HL-60/S4 treated with retinoic acid at 250 ng/mL for 4 days and 3 days (cell line): Measurements from ENCODE around the gene C20orf141.

ENCODE experiments used
- in situ Hi-C: fragments of 300-500 bp; cut with MboI; formaldehyde crosslinking; loops from 2 replicates; pipeline ENCODE4 v1.7.0; 2022; ENCODE audit warnings: low sequenced_read_pairs

Gene C20orf141

DNA sequence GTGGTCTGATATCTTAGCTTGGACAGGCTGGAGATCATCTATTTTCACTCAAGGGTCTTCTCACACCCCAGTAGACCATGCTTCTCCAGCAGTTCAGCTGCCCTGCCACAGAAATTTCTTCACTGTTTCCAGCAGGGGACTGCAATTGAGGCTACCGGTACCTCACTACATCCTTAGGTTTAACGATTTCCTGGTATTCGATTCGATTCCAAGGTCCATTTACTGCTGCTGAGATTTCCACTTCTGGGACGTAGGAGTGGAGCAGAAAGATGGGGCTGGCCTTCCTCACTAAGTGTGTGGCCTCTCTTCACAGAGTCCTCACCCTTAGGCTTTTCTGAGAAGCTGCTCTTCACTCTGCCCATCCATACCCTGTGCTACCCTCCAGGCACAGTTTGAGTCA, 31.9 kb downstream of the C20orf141 start:
- in situ Hi-C loops, result no loop called here

DNA sequence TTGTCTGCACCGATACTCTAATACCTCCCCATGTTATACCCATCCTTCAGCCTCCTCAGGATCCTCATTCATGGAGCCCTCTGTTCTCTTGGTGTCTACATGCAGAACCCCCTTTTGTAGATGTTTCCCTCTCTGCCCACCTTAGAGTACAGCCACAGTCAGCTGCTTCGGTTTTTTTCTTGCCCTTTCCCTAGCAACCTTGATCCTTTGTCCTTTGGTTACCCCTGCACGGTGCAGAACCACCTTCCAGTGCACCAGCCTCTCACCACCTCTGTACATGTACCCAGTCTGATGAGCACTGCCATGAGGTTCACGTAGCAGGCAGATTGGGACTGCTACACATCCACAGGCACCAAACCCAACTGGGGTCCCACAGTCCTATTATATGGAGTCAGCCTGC, 33.0 kb downstream of the C20orf141 start:
- in situ Hi-C loops, result no loop called here

DNA sequence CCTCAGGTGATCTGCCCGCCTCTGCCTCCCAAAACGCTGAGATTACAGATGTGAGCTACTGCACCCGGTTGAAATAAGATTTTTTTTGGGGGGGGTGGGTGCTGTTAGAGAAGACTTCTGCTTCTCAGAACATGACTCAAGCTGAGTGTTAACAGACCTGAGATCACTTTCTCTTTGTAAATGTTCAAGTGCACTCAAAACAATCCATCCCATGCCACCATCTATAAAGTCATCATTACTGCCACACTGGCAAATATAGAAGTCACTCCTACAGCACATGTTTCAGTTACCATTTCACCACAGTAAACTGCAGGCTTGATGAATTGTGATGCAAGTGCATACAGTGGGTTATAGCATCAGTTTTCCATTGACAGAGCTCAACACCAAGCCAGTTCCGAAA, 34.7 kb downstream of the C20orf141 start:
- in situ Hi-C loops, result no loop called here

DNA sequence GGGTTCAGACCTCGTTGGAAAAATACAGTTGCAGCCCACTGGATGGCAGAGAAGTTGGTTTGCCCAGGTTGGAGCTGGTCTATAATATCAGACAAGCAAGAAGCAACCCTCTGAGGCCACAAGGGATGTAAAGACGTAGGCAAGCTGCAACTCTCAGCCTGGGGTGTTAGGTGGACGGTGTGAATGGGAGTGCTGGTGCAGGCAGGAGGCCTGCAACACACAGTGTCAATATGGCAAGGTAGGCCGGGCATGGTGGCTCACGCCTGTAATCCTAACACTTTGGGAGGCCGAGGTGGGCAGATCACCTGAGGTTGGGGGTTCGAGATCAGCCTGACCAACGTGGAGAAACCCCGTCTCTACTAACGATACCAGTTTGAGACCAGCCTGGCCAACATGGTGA, 36.3 kb downstream of the C20orf141 start:
- in situ Hi-C loops, result no loop called here

DNA sequence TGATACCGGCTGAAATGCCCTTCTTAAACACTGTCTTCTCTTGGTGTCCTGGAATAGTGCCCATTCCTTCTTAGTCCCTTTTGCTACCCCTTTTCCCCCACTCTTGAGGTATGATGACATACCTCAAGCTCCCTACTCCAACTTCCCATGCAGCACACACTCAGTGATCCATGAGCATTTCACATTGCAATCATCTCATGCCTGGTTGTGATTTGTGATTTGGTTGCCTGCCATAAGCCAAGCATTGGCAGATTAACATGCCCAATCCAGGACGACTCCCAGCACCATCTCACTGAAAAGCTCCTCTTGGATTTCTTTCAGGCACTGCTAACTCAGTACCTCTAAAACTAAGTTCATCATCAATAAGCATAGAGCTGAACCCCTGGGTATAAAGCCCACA, 43.8 kb downstream of the C20orf141 start:
- in situ Hi-C loops, result no loop called here

- in situ Hi-C loops, result no loop called here
These were observed 44.7 kb downstream of the C20orf141 start for GRCh38 chr20:2859330-2860121.

DNA sequence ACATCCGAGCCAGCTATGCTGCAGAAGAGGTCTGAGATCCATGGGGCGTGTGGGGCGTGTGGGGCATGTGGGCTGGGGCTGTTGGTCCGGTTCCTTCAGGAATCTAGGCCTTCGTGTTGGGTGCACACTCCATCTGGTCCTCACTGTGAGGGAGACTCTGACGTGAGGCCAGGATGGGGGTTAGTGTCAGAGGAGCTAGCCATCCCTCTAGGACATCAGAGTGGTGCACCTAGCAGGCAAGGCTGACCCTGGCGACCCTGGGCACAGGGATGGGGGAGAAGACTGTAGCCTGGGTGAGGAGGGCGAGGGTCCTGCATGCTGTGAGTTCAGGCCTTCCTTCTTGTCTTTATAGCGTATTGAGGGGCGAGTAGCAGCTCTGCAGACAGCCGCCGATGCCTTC, 49.8 kb downstream of the C20orf141 start:
- in situ Hi-C loops, result no loop called here

GRCh38 chr20:2865101-2865500, 50.3 kb downstream of the C20orf141 start:
- in situ Hi-C loops, result no loop called here
